ENCODE results near the gene PI4KB. TPM values are rescaled to one million over a fixed set of nuclear protein-coding genes. Genes with fewer than 3 reads are reported as not detected.

The PI4KB gene
- total RNA-seq, 2 experiments from 2014 or later = 46.6 to 47.3 TPM

GRCh38 chr1:151266315-151266714 is 60.9 kb downstream of the PI4KB start:
- ATAC-seq (no peak), DNase-seq (no peak)
- Mint-ChIP-seq H3K4me1 (ENCODE audit: low read depth) (peaks cover 1% of the 10 kb centered on the region), H3K27ac (no peak overlapping the region), H3K36me3 (ENCODE audit: low read depth) (peaks cover 35% of the 10 kb centered on the region), H3K27me3 (no peaks in the 10 kb centered on the region), H3K9me3 (no peaks in the 10 kb centered on the region), H3K4me3 (no peak overlapping the region)
- intact Hi-C loops (cut with micrococcal nuclease) = no loop called here
- TF ChIP-seq, protein P1, sequence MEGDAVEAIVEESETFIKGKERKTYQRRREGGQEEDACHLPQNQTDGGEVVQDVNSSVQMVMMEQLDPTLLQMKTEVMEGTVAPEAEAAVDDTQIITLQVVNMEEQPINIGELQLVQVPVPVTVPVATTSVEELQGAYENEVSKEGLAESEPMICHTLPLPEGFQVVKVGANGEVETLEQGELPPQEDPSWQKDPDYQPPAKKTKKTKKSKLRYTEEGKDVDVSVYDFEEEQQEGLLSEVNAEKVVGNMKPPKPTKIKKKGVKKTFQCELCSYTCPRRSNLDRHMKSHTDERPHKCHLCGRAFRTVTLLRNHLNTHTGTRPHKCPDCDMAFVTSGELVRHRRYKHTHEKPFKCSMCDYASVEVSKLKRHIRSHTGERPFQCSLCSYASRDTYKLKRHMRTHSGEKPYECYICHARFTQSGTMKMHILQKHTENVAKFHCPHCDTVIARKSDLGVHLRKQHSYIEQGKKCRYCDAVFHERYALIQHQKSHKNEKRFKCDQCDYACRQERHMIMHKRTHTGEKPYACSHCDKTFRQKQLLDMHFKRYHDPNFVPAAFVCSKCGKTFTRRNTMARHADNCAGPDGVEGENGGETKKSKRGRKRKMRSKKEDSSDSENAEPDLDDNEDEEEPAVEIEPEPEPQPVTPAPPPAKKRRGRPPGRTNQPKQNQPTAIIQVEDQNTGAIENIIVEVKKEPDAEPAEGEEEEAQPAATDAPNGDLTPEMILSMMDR (IDR thresholded peaks at IDR 0.05) = no peak
- ChIA-PET CTCF (interaction anchor here (0.6 to 1.7 kb wide), 3 partner anchors 35 to 904 kb away, joined by 3 to 4 read pairs (median 3); no protein-coding TSS in a partner anchor), POLR2A (interaction anchor here (1.0 to 1.1 kb wide), 2 partner anchors 11 to 15 kb away, joined by 3 read pairs; no protein-coding TSS in a partner anchor)

GRCh38 chr1:151265446-151266236 is 61.6 kb downstream of the PI4KB start:
- Mint-ChIP-seq H3K4me3 (no peak overlapping the region), H3K27me3 (no peaks in the 10 kb centered on the region), H3K9me3 (no peaks in the 10 kb centered on the region), H3K4me1 (ENCODE audit: low read depth) (peaks cover 1% of the 10 kb centered on the region), H3K27ac (no peak overlapping the region), H3K36me3 (ENCODE audit: low read depth) (peaks cover 35% of the 10 kb centered on the region)
- no peak for DNase-seq
- no peak for ATAC-seq
- ChIA-PET CTCF (interaction anchor here (0.9 to 1.7 kb wide), 2 partner anchors 16 to 36 kb away, joined by 3 read pairs; no protein-coding TSS in a partner anchor), POLR2A (interaction anchor here (0.6 to 1.0 kb wide), 2 partner anchors 15 to 137 kb away, joined by 3 read pairs; no protein-coding TSS in a partner anchor)
- intact Hi-C loops (cut with micrococcal nuclease) = no loop called here
- TF ChIP-seq, protein P1 (IDR thresholded peaks at IDR 0.05) = no peak

GRCh38 chr1:151259351-151259750 is 67.9 kb downstream of the PI4KB start:
- no peak overlapping the region for H3K4me3 Mint-ChIP-seq
- intact Hi-C loops (cut with micrococcal nuclease) = no loop called here
- ATAC-seq (no peak), DNase-seq (no peak)
- H3K27ac Mint-ChIP-seq = no peak overlapping the region
- TF ChIP-seq, protein P1 (IDR thresholded peaks at IDR 0.05) = no peak
- peaks cover 27% of the 10 kb centered on the region for H3K4me1 Mint-ChIP-seq (ENCODE audit: low read depth)
- POLR2A ChIA-PET = no interaction called here
- no peaks in the 10 kb centered on the region for H3K27me3 Mint-ChIP-seq
- CTCF ChIA-PET = interaction anchor here (1.4 kb wide), 1 partner anchor 41 kb away, joined by 3 read pairs; no protein-coding TSS in a partner anchor
- H3K9me3 Mint-ChIP-seq = no peaks in the 10 kb centered on the region
- peaks cover 33% of the 10 kb centered on the region for H3K36me3 Mint-ChIP-seq (ENCODE audit: low read depth)

DNA sequence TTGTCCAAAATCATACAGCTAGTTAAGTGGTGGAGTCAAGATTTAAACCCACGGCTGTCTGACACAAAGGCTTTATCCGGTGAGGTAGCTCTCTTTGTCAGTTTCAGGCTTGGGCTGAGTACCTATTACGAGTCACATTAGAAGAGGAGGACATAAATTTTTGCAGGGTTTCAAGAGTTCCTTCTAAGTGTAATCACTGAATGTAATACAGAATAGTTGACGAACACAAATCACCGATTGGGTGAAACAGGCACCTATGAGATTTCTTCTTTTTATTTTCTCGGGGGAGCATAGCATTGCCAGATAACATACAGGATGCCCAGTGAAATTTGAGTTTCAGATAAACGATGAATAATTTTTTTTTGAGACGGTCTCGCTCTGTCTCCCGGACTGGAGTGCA is 71.8 kb downstream of the PI4KB start:
- DNase-seq (no peak), ATAC-seq (no peak)
- POLR2A ChIA-PET = interaction anchor here (1.0 to 1.9 kb wide), 8 partner anchors 26 to 97 kb away, joined by 3 to 11 read pairs (median 5); partner anchors contain the start of genes PIP5K1A, VPS72 and ZNF687
- CTCF ChIA-PET = interaction anchor here (0.6 to 1.6 kb wide), 7 partner anchors 16 to 249 kb away, joined by 3 to 6 read pairs (median 3); partner anchors contain the start of genes MINDY1, PIP5K1A and VPS72
- TF ChIP-seq, protein P1 (IDR thresholded peaks at IDR 0.05) = no peak
- Mint-ChIP-seq H3K4me3 (peak overlapping the region; percentile 83), H3K36me3 (ENCODE audit: low read depth) (peaks cover 20% of the 10 kb centered on the region), H3K27me3 (no peaks in the 10 kb centered on the region), H3K27ac (peak overlapping the region; percentile 88), H3K9me3 (no peaks in the 10 kb centered on the region), H3K4me1 (ENCODE audit: low read depth) (peaks cover 27% of the 10 kb centered on the region)
- intact Hi-C loops (cut with micrococcal nuclease) = no loop called here

Measured in activated CD8-positive, alpha-beta T cell treated with anti-CD3 and anti-CD28 coated beads for 36 hours (primary cell).